Hepatocyte (in vitro differentiated cells): ENCODE data around the gene ERBB4.

ENCODE experiments used
- CTCF ChIP-seq: fragments of 200-600 bp; sonication (generic); IDR thresholded peaks from 2 replicates; pipeline ENCODE4 v1.5.1; 2016; ENCODE audit warnings: antibody characterized with exemption, mild to moderate bottlenecking; ENCODE audit not compliant: poor library complexity
- EZH2 ChIP-seq: fragments of 200-600 bp; sonication (generic); IDR thresholded peaks from 2 replicates; pipeline ENCODE4 v1.6.1; 2016; ENCODE audit warnings: antibody characterized with exemption, mild to moderate bottlenecking, borderline replicate concordance
- EZH2phosphoT487 ChIP-seq: fragments of 200-600 bp; sonication (generic); IDR thresholded peaks from one replicate; pipeline ENCODE4 v1.6.1; 2018; ENCODE audit warnings: antibody characterized with exemption, mild to moderate bottlenecking, low read depth, moderate library complexity; ENCODE audit not compliant: unreplicated experiment, severe bottlenecking

GRCh38 chr2:211724933-211725332, 813.7 kb downstream of the ERBB4 start:
- TF ChIP-seq CTCF: no peak
- no peak for TF ChIP-seq EZH2
- TF ChIP-seq EZH2phosphoT487: no peak
